GM23338 (cell line): ENCODE results near the gene CEP89.
"Not testable (repeated sequence)": the region's sequence is repeated elsewhere in the genome, so short reads cannot be mapped to it uniquely, and the experiment has no call there.

Experiments
- CTCF ChIP-seq, 2 experiments: fragments of 200-600 bp in 1 of 2; sonication (generic) in 1 of 2; conservative IDR thresholded peaks; 2 replicates each; pipeline versions ENCODE4 v1.5.1 to v1.6.1; 2016 to 2017; ENCODE audit warnings: antibody characterized with exemption in 2 of 2, low read depth in 2 of 2, mild to moderate bottlenecking in 2 of 2, moderate library complexity in 1 of 2
- ETS1 ChIP-seq: IDR thresholded peaks from 2 replicates; pipeline ENCODE4 v1.6.1; 2016; ENCODE audit warnings: antibody characterized with exemption
- EZH2phosphoT487 ChIP-seq: fragments of 200-600 bp; sonication (generic); IDR thresholded peaks from one replicate; pipeline ENCODE4 v1.8.1; 2018; ENCODE audit warnings: antibody characterized with exemption; ENCODE audit not compliant: unreplicated experiment
- POLR2AphosphoS5 ChIP-seq: IDR thresholded peaks from 2 replicates; pipeline ENCODE4 v1.6.1; 2016; ENCODE audit warnings: antibody characterized with exemption, low read depth
- ZNF114 ChIP-seq: fragments of 250-450 bp; sonication (Bioruptor Pico); IDR thresholded peaks from 2 replicates; pipeline ENCODE4 v1.5.0; 2020; ENCODE audit warnings: mild to moderate bottlenecking, moderate library complexity

GRCh38 chr19:32833388-32833787 lies 138.4 kb downstream of the CEP89 start:
- not testable (repeated sequence) for TF ChIP-seq CTCF (conservative IDR thresholded peaks at IDR 0.05; ENCODE audit: low read depth in 2 of 2); EZH2phosphoT487; ZNF114 (CRISPR knock-in tag); POLR2AphosphoS5; ETS1
